ENCODE data around the gene COL4A2.

Gene COL4A2

DNA sequence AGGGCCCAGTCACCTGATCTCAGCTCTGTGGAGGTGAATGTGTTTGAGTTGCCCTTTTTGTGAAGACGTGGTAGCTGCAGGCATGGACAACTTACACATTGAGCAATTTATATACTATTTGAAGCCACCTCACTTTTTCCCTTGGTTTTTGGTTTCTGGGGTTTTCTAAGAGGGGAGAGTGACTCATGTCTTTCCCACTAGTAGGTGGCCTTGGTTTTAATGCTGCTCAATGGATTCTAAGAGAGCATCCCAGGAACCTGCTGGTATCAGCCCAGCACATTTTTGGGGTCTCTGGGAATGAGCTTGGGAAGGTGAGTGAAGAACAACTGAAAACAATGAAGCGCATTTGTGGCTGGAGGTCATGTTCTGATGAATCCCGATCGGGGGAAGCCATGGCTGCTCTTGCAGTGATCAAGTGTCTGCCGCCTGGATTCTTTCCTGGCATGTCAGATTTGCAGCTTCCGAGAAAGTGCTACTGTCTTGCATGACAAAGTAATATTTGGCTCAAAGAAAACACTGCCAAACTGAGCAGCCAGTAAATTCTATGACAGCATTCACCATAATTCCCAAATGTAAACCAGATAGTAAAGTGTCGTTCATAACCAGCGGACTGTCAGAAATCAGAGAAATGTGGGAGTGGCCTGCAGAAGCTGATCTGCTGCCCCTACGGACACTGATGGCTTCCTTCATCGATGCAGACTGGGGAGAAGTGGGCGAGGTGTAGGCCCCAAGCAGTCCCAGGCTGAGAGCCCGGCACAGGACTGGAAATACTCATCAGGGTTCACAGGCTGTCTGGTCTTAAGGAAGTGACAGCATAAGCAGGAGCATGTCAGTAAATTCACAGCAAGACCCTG is 98.7 kb downstream of the COL4A2 start:
- Histone ChIP-seq H3K9me3 (ENCODE audit: insufficient read depth, low read depth, low read length) (no peaks in the 10 kb centered on the region), H3K36me3 (ENCODE audit: insufficient read depth, low read depth, low read length) (peaks cover 5% of the 10 kb centered on the region; the same call in 1 of the 2 replicates), H3K27me3 (ENCODE audit: insufficient read depth, low read length) (no peaks in the 10 kb centered on the region), H3K9ac (ENCODE audit: low read depth, low read length) (no peak overlapping the region), H3K27ac (ENCODE audit: low read length) (no peak overlapping the region), H3K4me1 (ENCODE audit: insufficient read depth, low read length) (peaks cover 6% of the 10 kb centered on the region; the same call in 1 of the 2 replicates), H3K4me3 (ENCODE audit: low read length) (no peak overlapping the region)

DNA sequence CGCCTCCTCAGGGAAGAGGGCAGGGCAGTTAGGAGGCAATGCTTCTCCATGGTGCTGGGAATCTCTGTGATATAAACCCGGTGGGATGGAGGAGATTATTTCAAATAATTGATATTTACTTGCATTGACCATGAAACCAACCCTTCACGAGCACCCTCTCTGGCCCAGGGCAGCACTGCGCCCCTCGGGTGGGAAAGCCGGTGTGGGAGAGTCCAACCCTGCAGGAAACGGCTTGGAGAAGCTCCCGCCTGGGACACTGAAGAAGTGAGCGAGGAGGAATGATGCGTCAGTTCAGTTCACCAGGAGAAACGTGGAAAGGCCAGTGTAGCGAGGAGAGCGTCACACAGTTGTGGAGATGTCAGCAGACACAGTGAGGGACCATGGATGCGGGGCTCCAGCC is 99.9 kb downstream of the COL4A2 start:
- H3K27ac ChIP-seq (ENCODE audit: low read length) = no peak overlapping the region
- H3K36me3 ChIP-seq (ENCODE audit: insufficient read depth, low read depth, low read length) = peaks cover 5% of the 10 kb centered on the region; the same call in 1 of the 2 replicates
- no peak overlapping the region for H3K9ac ChIP-seq (ENCODE audit: low read depth, low read length)
- no peaks in the 10 kb centered on the region for H3K9me3 ChIP-seq (ENCODE audit: insufficient read depth, low read depth, low read length)
- peaks cover 6% of the 10 kb centered on the region; the same call in 1 of the 2 replicates for H3K4me1 ChIP-seq (ENCODE audit: insufficient read depth, low read length)
- no peaks in the 10 kb centered on the region for H3K27me3 ChIP-seq (ENCODE audit: insufficient read depth, low read length)
- H3K4me3 ChIP-seq (ENCODE audit: low read length) = no peak overlapping the region

DNA sequence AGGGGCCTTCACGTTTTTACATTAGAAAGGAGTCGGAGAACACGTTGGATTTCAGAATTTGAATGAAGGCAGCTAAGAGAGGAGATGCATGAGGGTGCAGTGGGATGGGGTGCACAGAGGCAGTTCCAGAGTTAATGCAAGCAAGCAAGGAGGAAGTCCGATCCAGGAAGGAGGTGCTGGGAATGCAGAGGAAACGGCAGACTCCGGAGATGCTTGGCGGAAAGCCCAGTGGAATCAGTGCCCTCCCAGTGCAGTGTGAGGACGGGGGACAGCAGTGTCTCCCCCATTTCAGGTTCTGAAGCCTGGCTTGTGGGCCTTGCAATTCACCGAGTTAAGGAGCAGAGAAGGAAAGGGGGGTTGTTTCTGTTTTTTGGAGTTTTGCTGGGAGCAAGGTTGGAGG is 100.4 kb downstream of the COL4A2 start:
- H3K9me3 ChIP-seq (ENCODE audit: insufficient read depth, low read depth, low read length) = no peaks in the 10 kb centered on the region
- peaks cover 5% of the 10 kb centered on the region; the same call in 1 of the 2 replicates for H3K36me3 ChIP-seq (ENCODE audit: insufficient read depth, low read depth, low read length)
- H3K27ac ChIP-seq (ENCODE audit: low read length) = no peak overlapping the region
- H3K4me3 ChIP-seq (ENCODE audit: low read length) = no peak overlapping the region
- peaks cover 6% of the 10 kb centered on the region; the same call in 1 of the 2 replicates for H3K4me1 ChIP-seq (ENCODE audit: insufficient read depth, low read length)
- no peaks in the 10 kb centered on the region for H3K27me3 ChIP-seq (ENCODE audit: insufficient read depth, low read length)
- H3K9ac ChIP-seq (ENCODE audit: low read depth, low read length) = no peak overlapping the region

DNA sequence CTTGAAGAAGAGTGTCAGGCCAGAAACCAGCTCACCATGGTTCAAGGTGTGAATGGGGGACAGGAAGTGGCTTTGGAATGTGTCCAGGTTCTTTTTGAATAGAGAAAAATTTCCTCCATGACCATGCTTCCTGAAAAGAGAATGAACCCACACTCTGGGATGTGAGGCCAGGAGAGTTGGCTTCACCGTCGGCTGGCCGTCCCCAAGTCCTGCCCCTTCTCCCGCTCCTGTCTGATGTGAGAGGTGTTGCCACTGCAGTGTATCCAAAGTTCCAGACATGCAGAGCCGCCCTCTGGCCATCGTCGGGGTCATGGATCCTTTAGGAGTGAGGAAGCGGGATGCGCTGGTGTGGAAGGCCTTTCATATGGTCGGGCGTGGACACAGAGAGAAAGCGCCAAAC is 101.2 kb downstream of the COL4A2 start:
- no peak overlapping the region for H3K27ac ChIP-seq (ENCODE audit: low read length)
- no peak overlapping the region for H3K9ac ChIP-seq (ENCODE audit: low read depth, low read length)
- no peaks in the 10 kb centered on the region for H3K9me3 ChIP-seq (ENCODE audit: insufficient read depth, low read depth, low read length)
- peaks cover 5% of the 10 kb centered on the region; the same call in 1 of the 2 replicates for H3K36me3 ChIP-seq (ENCODE audit: insufficient read depth, low read depth, low read length)
- H3K27me3 ChIP-seq (ENCODE audit: insufficient read depth, low read length) = no peaks in the 10 kb centered on the region
- H3K4me3 ChIP-seq (ENCODE audit: low read length) = no peak overlapping the region
- peaks cover 6% of the 10 kb centered on the region; the same call in 1 of the 2 replicates for H3K4me1 ChIP-seq (ENCODE audit: insufficient read depth, low read length)

DNA sequence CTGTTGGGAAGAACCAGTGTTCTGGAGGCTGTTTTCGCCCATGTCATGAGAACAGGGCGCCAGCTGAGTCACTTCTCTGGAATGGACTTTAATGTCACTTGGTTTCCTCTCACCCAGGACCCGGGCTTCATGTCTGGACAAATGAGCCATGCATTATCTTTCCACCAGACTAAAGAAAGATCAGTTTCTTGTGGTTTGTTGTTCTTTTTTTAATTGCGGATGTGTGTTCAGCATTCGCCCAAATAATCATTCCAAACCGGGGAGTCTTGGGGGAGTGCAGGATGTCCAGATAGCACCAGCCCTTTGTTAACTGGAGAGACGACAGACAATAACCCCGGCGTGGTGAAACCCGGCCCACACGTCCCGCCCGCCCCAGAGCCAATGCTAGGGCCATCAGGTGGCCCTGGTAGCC is 102.5 kb downstream of the COL4A2 start:
- H3K9ac ChIP-seq (ENCODE audit: low read depth, low read length) = no peak overlapping the region
- H3K27ac ChIP-seq (ENCODE audit: low read length) = no peak overlapping the region
- H3K27me3 ChIP-seq (ENCODE audit: insufficient read depth, low read length) = no peaks in the 10 kb centered on the region
- peaks cover 6% of the 10 kb centered on the region; the same call in 1 of the 2 replicates for H3K4me1 ChIP-seq (ENCODE audit: insufficient read depth, low read length)
- no peaks in the 10 kb centered on the region for H3K9me3 ChIP-seq (ENCODE audit: insufficient read depth, low read depth, low read length)
- no peak overlapping the region for H3K4me3 ChIP-seq (ENCODE audit: low read length)
- H3K36me3 ChIP-seq (ENCODE audit: insufficient read depth, low read depth, low read length) = peaks cover 5% of the 10 kb centered on the region; the same call in 1 of the 2 replicates

DNA sequence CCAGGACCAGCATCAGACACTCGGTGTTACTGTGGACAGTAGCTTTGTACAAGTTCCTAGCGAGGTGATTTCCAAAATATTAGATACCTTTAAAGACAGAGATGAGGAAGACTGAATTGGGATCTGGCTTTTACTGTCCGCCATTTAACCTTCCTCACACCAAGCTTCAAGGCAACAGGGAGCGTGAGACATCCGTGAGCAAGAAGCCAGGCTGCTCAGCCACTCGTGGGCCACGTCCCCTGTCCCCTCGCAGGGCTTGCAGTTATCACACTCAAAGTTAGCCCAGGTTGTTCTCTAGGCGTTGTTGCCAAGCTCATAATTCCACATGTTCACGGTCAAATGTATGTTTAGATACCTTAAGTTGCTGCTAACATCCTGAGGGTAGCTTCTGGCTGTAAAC is 102.9 kb downstream of the COL4A2 start:
- no peak overlapping the region for H3K4me3 ChIP-seq (ENCODE audit: low read length)
- H3K4me1 ChIP-seq (ENCODE audit: insufficient read depth, low read length) = peaks cover 6% of the 10 kb centered on the region; the same call in 1 of the 2 replicates

DNA sequence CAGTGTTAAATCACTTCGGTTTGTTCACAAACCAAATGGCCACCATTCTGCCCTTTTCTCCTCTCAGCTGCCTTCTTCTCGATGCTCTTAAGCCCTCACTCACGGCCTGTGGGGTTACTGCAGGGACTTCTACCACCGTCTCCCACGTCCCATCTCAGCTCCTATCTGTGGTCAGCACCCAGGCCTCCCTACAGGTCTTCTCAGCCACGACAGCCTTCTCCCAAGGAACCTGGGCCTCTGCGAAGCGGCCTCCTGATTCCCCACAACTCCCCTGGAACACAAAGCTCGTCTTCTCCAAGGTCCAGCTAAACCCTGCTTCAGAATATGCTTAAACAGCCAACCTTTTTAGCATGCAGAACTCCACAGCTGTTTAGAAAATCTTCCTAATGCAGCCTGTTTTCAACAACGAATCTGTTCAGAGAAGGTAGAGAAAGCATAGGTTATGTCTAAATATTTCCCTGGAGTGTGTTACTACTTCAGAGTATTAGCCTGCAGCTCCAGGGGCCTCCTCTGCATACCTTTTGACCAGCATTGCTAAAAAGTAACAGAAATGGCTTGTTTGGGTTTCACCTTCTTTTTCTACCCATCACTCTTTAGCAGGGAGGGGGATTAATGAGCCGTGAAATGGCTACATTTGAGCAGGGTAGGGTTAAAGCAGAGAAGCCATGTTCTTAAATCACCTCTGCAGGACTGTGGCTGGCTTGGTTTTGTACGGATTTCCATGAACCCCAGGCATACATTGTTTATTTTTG is 104.0 kb downstream of the COL4A2 start:
- Histone ChIP-seq H3K9me3 (ENCODE audit: insufficient read depth, low read depth, low read length) (no peaks in the 10 kb centered on the region), H3K27ac (ENCODE audit: low read length) (no peak overlapping the region), H3K4me1 (ENCODE audit: insufficient read depth, low read length) (peaks cover 6% of the 10 kb centered on the region; the same call in 1 of the 2 replicates), H3K36me3 (ENCODE audit: insufficient read depth, low read depth, low read length) (peaks cover 5% of the 10 kb centered on the region; the same call in 1 of the 2 replicates), H3K4me3 (ENCODE audit: low read length) (no peak overlapping the region), H3K27me3 (ENCODE audit: insufficient read depth, low read length) (no peaks in the 10 kb centered on the region), H3K9ac (ENCODE audit: low read depth, low read length) (no peak overlapping the region)

More for the DNA sequence above, 102.9 kb downstream of the COL4A2 start:
- peaks cover 5% of the 10 kb centered on the region; the same call in 1 of the 2 replicates for H3K36me3 ChIP-seq (ENCODE audit: insufficient read depth, low read depth, low read length)
- no peaks in the 10 kb centered on the region for H3K9me3 ChIP-seq (ENCODE audit: insufficient read depth, low read depth, low read length)
- H3K27me3 ChIP-seq (ENCODE audit: insufficient read depth, low read length) = no peaks in the 10 kb centered on the region
- H3K9ac ChIP-seq (ENCODE audit: low read depth, low read length) = no peak overlapping the region
- H3K27ac ChIP-seq (ENCODE audit: low read length) = no peak overlapping the region

DNA sequence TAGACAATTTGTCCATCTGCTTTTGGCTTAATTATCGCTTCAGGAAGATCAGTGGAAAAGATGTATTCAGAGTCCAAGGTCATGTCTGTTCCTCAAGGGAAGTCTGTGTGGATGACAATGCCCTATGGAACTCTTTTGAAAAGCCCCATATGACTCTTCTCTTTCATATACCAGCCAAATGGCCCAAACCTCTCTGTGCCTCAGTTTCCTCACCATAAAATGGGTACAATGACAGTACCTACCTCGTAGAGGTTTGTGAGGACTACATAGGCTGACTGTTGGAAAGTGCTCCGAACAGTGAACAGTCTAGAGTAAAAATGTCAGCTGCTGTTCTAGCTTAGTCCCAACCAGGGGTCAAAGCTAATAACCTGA is 104.6 kb downstream of the COL4A2 start:
- Histone ChIP-seq H3K4me3 (ENCODE audit: low read length) (no peak overlapping the region), H3K9ac (ENCODE audit: low read depth, low read length) (no peak overlapping the region), H3K4me1 (ENCODE audit: insufficient read depth, low read length) (peaks cover 6% of the 10 kb centered on the region; the same call in 1 of the 2 replicates), H3K9me3 (ENCODE audit: insufficient read depth, low read depth, low read length) (no peaks in the 10 kb centered on the region), H3K36me3 (ENCODE audit: insufficient read depth, low read depth, low read length) (peaks cover 5% of the 10 kb centered on the region; the same call in 1 of the 2 replicates), H3K27ac (ENCODE audit: low read length) (no peak overlapping the region), H3K27me3 (ENCODE audit: insufficient read depth, low read length) (no peaks in the 10 kb centered on the region)

DNA sequence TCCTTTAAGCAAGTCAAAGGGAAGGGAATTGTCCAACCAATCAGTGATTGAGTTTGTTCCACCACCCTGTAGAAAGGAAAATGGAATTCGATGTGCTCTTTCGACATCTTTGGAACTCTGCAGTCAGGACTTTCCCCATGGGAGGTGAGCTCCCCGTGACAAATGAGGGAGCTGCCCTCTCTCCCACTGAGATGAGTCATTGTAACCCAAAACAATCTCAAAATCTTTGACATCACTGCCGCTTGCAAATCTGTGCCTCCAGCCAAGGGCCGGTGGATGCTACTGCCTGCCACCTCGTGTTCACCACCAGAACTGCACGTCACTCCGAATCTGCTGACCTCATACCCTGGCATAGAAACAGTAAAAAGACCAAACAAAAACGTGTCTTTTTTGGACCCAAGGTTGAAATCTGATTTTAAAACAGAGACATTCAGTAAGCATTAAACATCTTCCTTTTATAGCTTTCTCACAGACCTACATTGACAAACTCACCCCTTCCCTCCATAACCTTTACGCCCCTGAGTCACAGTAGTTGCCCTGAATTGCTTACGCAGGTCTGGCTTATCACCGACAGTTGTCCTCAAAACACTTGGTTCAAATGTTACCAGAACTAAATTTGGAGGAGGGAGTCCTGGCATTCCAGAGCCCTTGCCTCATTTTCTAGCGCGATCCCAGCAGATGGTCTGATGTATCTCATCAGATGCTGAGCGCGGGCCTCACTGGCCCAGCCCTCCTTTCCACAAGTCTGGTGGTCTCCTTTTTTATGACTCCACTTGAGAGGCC is 105.2 kb downstream of the COL4A2 start:
- Histone ChIP-seq H3K9me3 (ENCODE audit: insufficient read depth, low read depth, low read length) (no peaks in the 10 kb centered on the region), H3K36me3 (ENCODE audit: insufficient read depth, low read depth, low read length) (peaks cover 5% of the 10 kb centered on the region; the same call in 1 of the 2 replicates), H3K9ac (ENCODE audit: low read depth, low read length) (peak overlapping the region; percentile 17; the same call in 1 of the 2 replicates), H3K27me3 (ENCODE audit: insufficient read depth, low read length) (no peaks in the 10 kb centered on the region), H3K4me1 (ENCODE audit: insufficient read depth, low read length) (peaks cover 3% of the 10 kb centered on the region; the same call in 1 of the 2 replicates), H3K4me3 (ENCODE audit: low read length) (no peak overlapping the region), H3K27ac (ENCODE audit: low read length) (no peak overlapping the region)

DNA sequence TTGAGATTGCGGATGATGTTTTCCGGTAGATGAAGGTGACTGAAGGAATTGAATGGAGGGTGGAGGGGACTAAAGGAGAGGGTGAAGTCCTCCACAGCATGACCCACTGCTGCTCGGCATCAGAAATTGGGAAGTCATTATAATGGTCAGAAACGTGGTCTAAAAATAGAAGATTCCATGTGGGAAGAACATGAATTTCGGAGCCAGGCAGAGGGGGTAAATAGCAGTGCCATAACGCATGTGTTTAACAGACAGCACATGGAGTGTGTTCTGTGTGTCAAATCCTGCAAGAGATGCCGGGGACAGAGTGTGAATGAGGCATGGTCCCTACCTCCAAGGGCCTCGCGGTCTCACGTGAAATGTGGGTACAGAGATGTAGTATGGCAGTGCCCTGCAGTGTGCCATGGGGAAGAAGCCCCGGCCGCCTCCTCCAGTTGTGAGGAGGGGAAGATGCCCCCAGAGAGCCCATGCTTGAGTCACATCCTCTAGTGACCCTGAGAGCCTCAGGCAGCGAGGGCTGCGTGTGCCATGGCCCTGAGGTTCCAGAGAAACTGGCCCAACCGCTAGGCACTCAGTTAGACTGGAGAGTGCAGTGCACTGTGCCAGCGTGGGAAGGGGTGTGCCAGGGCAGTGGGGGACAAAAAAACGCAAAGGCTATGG is 106.1 kb downstream of the COL4A2 start:
- H3K4me1 ChIP-seq (ENCODE audit: insufficient read depth, low read length) = no peaks in the 10 kb centered on the region; the same call in 1 of the 2 replicates
- H3K9me3 ChIP-seq (ENCODE audit: insufficient read depth, low read depth, low read length) = no peaks in the 10 kb centered on the region
- no peak overlapping the region for H3K4me3 ChIP-seq (ENCODE audit: low read length)
- peaks cover 5% of the 10 kb centered on the region; the same call in 1 of the 2 replicates for H3K36me3 ChIP-seq (ENCODE audit: insufficient read depth, low read depth, low read length)
- H3K27ac ChIP-seq (ENCODE audit: low read length) = no peak overlapping the region
- peak overlapping the region; percentile 17; the same call in 1 of the 2 replicates for H3K9ac ChIP-seq (ENCODE audit: low read depth, low read length)
- H3K27me3 ChIP-seq (ENCODE audit: insufficient read depth, low read length) = no peaks in the 10 kb centered on the region

Measured in iPS-20b (cell line).